DMS114 treated with DMSO at 0.1 percent for 48 hours (cell line): ENCODE results near the gene RPTN.

ENCODE experiments used
- DNase-seq: peaks from one replicate; lab custom pipeline; 2025; ENCODE audit not compliant: unreplicated experiment; lab: John Stamatoyannopoulos, UW

Gene RPTN

DNA sequence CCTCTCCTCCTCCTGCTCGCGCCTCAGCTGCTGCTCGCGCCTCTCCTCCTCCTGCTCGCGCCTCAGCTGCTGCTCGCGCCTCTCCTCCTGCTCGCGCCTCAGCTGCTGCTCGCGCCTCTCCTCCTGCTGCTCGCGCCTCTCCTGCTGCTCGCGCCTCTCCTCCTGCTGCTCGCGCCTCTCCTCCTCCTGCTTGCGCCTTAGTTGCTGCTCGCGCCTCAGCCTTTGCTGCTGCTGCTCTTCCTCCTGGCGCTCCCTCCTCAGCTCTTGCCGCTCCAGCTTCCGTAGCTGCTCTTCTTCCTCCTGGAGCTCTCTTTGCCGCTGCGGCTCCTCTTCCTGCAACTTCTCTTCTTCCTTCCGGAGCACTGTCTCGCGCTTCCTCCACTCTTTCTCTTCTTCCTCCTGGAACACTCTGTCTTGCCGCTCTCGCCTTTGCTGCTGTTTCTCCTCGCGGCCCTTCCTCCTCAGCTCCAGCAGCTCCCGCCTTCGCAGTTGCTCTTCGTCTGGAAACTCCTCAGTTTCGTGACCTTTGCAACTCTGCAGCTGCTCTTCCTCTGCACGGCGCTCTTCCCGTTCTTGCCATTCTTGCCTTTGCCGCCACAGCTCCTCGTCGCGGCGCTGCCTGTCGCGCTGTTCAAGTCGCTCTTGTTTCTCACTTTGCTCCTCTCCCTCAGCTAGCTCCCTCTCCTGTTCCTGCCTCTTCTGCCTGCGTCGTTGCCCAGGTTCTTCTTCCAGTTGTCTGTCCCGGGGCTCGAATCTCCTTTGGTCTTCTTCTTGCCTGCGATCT is 46.7 kb downstream of the RPTN start:
- DNase-seq, result peak; percentile 69

DNA sequence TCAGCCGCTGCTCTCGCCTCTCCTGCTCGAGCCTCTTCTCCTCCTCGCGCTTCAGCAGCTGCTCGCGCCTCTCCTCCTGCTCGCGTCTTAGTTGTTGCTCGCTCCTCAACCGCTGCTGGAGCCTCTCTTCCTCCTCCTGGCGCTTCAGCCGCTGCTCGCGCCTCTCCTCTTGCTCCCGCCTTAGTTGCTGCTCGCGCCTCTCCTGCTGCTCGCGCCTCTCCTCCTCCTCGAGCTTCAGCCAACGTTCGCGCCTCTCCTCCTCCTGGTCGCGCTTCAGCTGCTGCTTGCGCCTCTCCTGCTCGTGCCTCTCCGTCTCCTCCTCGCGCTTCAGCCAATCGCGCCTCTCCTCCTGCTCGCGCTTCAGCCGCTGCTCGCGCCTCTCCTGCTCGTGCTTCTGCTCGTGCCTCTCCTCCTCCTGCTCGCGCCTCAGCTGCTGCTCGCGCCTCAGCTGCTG is 47.5 kb downstream of the RPTN start:
- peak; percentile 86 for DNase-seq

DNA sequence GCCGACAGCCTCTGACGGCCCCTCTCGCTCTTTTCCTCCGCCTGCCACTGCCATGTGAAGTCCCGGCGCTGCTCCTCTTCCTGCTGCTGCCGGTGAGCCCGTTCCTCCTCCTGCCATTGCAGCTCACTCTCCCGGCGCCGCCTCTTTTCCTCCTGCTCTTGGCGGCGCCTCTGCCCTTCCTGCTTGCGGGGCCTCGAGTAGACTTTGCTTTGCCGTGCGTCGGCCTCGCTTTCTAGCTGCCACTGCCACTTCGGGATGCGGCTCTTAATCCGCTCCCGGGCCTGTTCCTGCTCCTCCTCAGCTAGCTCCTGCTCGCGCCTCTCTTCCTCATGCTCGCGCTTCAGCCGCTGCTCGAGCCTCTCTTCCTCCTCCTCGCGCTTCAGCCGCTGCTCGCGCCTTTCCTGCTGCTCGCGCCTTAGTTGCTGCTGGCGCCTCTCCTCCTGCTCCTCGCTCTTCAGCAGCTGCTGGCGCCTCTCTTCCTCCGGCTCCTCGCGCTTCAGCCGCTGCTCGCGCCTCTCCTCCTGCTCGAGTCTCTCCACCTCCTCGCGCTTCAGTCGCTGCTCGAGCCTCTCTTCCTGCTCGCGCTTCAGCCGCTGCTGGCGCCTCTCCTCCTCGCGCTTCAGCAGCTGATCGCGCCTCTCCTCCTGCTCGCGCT is 48.0 kb downstream of the RPTN start:
- DNase-seq, result peak; percentile 78

DNA sequence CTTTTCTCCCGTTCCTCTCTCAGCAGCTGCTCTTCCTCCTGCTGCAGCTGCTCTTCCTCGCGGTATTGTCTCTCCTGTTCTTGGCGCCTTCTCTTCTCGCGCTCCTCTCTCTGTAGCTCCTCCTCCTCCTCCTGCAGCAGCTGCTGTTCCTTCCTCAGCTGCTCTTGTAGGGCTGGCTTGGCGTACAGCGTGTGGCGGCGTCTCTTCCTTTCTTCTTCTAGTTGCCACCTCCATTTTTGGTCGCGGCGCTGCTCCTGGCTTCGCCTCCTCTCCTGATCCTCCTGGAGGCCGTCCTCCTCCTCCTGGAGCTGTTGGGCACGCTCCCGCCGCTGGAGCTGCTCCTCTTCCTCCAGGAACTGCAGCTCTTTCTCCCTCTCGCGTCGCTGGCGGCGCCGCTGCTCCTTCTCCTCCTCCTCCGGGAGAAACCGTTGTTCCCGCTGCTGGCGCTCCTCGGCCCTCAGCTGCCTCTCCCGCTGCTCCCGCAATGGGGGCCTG is 48.6 kb downstream of the RPTN start:
- DNase-seq, result peak; percentile 72

DNA sequence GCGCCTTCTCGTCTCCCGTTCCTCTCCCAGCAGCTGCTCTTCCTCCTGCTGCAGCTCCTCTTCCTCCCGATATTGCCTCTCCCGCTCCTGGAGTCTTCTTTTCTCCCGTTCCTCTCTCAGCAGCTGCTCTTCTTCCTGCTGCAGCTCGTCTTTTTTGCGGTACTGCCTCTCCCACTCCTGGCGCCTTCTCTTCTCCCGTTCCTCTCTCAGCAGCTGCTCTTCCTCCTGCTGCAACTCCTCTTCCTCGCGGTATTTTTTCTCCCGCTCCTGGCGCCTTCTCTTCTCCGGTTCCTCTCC is 49.1 kb downstream of the RPTN start:
- peak; percentile 54 for DNase-seq

DNA sequence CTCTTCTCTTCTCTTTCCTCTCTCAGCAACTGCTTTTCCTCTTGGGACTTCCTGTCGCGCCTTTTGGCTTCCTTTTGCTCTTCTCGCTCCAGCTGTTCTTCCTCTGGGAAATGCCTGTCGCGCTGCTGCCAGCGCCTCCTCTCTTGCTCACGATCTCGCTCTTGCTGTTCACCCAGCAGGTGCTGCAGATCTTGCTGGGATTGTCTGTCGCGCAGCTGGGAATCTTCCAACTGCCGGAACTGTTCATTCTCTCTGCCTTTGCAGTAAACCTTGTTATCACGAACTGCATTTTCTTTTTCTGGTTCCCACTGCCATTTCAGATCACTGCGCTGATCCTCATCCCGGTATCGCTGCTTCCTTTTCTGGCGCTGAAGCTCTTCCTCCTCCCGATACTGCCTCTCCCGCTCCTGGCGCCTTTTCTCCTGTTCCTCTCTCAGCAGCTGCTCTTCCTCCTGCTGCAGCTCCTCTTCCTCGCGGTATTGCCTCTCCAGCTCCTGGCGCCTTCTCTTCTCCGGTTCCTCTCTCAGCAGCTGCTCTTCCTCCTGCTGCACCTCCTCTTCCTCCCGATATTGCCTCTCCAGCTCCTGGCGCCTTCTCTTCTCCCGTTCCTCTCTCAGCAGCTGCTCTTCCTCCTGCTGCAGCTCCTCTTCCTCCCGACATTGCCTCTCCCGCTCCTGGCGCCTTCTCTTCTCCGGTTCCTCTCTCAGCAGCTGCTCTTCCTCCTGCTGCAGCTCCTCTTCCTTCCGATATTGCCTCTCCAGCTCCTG is 49.6 kb downstream of the RPTN start:
- peak; percentile 84 for DNase-seq

DNA sequence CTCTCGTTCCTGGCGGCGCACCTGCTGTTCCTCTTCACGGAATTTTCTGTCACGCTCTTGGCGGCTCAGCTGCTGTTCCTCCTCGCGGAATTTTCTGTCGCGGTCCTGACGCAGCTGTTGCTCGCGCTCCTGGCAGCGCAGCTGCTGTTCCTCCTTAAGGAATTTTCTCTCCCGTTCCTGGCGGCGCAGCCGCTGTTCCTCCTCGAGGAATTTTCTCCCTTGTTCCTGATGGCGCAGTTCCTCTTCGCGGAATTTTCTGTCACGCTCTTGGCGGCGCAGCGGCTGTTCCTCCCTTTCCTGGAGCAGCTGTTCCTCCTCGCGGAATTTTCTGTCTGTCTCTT is 50.2 kb downstream of the RPTN start:
- no peak for DNase-seq

DNA sequence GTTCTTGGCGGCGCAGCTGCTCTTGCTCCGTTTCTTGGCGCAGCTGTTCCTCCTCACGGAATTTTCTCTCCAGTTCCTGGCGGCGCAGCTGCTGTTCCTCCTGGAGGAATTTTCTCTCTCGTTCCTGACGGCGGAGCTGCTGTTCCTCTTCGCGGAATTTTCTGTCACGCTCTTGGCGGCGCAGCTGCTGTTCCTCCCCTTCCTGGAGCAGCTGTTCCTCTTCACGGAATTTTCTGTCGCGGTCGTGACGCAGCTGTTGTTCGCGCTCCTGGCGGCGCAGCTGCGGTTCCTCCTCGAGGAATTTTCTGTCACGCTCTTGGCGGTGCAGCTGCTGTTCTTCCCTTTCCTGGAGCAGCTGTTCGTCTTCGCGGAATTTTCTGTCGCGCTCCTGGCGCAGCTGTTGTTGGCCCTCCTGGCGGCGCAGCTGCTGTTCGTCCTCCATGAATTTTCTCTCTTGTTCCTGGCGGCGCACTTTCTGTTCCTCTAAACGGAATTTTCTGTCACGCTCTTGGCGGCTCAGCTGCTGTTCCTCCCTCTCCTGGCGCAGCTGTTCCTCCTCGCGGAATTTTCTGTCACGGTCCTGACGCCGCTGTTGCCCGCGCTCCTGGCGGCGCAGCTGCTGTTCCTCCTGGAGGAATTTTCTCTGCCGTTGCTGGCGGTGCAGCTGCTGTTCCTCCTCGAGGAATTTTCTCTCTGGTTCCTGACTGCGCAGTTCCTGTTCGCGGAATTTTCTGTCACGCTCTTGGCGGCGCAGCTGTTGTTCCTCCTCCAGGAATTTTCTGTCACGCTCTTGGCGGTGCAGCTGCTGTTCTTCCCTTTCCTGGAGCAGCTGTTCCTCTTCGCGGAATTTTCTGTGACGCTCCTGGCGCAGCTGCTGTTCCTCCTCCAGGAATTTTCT is 50.8 kb downstream of the RPTN start:
- peak; percentile 84 for DNase-seq

DNA sequence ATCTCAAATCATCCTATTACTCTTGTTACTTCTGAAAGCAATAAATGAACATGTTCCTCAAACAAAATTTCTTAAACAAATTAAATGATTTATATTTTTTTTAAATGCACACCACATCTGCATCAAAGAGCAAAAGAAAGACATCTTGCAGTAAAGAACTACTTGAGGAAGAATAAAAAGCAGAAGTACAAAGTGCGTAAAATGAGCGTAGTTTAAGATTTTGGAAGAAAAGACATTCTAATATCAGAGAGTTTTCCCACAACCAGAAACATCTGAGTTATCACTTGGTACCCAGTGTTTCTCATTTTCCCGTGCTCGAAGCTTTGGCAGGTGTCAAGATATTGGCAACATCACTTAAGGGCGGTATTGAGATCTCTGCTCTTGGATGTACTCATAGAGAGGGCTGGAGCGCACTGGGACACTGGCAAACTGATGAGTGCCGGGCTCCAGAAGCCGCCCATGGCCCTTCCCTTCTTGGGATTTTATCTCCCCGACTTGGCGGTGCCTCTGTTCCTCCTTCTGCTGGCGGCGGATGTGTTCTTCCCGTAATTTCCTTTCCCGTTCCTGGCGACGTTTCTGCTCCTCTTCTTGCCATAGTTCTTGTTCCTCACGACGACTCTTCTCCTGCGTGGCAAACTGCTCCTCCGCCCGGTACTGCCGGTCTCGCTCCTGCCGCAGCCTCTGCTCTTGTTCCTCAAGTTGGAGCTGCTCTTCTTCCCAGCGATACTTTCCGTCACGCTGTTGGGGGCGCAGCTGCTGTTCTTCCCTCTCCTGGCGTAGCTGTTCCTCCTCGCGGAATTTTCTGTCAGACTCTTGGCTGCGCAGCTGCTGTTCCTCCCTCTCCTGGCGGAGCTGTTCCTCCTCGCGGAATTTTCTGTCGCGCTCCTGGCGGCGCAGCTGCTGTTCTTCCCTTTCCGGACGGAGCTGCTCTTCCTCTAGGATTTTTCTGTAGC is 51.7 kb downstream of the RPTN start:
- peak; percentile 17 for DNase-seq

DNA sequence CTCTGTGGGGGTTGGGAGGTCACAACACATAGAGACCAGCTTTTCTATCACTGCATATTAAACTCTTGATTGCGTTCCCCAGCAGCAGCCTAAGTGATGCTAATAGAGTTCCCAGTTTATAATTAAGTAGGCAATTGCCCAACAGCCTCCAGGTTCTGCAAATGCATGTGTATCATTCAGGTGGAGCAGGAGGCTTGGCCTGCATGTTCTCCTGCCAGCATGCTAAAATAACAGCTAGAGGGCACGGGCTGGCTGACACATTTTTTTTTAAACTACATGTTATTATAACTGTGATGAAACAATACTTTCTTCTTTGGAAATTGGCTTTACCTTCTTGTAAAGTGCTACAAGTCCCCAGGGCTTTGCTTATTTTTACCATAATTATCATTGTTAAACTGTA is 54.2 kb downstream of the RPTN start:
- DNase-seq, result no peak
